Activated T-helper 1 cell treated with anti-CD3 and anti-CD28 coated beads, Interleukin-2, amount 50 U/mL, for 16 hours (primary cell): ENCODE results near the gene APCDD1L.

Source experiments
- DNase-seq, 2 donors: peaks; one replicate each; pipeline ENCODE4 v3.0.0-alpha.2; 2020; ENCODE audit warnings: low read depth in 1 of 2, low spot score in 1 of 2

Gene APCDD1L

DNA sequence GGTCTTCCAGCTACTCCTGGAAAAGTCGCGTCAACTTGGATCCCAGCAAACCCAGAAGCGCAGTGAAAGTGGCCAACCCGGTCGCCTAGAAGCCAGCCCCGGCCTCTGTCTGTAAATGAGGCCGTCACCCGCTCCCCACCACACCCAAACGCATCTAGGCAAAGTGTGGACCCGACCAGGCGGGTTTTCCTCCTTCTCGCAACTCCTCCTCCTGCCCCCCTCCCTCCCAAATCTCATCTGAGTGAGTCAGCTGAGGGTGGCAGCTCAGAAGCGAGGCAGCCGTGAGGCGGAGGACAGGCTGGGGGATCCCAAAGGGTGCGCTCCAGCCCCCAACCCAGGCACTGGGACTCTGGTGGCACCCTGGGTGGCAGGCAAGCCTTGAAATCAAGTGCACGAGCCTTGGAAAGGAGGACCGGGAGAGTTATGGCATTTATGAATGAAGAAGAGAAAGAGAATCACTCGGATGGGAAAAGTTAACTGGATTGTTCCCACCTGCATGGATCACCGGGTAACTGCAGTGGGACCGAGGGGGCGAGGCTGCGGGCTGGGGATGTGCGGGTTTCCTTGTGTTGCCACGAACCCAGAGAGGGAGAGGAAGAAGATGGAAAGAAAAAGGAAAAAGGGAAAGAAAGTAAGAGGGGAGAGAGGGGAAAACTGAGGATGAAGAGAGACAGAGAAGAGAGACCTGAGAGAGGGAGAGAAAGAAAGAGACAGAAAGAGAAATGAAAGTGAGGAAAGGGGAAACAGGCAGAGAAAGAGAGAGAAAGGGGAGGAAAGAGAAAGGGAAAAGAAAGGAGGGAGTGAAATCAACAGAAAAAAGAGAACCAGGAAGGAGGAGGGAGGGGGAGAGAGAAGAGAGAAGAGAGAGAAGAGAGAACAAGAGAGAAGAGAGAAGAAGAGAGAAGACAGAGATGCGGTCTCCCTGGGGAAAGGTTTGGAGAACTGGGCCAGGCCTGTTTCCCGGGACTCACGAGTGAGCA lies at the start of gene APCDD1L:
TSS of gene APCDD1L (minus strand) at position 167 of the 980 bp plus-strand sequence. CDS start 692 bp downstream, outside the sequence.
- DNase-seq = no peak

DNA sequence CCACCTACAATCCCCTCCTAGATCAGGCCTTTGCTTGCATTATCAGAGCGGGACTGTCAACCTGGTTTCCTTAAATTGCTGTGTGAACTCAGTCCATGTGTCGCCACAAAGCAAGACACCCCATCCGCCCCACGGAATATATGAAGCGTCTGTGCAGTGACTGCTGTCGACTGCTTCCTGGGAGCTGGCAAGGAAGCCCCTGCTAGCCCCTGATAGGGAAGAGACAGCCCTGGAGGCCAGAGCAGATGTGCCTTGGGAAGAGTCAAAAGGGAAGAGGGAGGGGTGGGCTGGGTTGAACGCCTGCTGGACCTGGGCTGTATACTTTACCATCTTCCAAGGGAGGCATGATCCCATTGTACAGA lies 44.1 kb upstream of the APCDD1L start:
- DNase-seq = no peak

DNA sequence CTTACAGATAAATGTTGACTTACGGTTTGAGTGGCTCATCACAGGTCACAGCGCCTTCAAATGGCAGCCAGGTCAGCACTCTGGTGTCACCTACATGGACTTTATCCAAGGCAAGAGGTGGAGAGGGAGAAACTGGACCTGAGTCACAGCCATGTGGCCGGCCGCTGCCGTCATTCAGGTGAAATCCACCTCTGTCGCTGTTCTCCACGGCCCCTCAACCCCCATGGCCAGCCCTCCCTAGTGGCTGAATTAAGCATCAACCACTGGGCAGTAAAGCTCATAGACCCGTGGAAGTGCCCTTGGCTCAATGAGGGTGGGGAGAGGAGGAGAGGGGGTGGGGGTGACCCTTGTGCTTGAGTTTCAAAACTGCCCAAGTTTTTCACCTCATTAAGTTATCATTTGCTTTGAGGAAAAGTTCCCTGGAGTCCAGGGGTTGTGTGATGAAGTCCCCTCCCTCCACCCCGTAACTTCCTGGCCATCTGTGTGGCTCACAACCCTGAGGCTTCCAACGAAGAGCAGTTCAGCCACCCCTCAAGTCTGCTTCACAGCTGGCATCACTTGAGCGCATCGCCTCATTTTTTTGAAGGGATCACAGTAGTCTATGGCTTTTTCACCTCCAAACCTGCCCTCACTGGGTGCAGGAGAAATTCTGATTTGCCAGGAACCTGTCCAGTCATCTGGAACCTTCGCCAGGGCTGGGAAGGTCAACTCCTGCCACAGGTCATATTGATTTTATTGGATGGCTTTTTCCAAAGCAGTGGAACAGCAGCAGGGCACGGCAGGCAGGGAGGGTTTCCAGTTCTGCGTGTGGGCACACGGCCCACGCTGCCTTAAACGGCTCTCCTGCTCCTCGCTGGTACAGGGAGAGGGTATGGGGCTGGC lies 43.5 kb upstream of the APCDD1L start:
- DNase-seq = no peak

- no peak for DNase-seq
These were observed 42.6 kb upstream of the APCDD1L start for GRCh38 chr20:58557733-58558342.

DNA sequence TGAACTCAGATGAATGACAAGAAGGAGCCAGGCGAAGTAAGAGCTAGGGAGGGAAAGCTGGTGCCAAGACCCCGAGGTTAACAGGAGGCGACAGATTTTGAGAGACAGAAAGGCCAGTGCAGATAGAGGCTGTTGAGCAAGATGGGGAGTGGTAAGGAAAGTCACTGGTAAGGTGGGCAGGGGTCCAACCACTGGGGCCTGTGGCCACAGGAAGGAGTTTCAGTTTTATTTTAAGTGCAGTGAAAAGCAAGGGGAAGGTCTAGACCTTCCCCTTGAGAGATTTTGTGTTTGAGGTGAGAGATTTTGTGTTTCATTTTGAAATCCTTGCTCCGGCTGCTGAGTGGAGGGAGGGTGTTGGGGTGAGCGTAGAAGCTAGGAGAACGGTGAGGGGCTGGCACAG lies 41.8 kb upstream of the APCDD1L start:
- DNase-seq = no peak

GRCh38 chr20:58555078-58555765 lies 40.0 kb upstream of the APCDD1L start:
- DNase-seq = no peak

DNA sequence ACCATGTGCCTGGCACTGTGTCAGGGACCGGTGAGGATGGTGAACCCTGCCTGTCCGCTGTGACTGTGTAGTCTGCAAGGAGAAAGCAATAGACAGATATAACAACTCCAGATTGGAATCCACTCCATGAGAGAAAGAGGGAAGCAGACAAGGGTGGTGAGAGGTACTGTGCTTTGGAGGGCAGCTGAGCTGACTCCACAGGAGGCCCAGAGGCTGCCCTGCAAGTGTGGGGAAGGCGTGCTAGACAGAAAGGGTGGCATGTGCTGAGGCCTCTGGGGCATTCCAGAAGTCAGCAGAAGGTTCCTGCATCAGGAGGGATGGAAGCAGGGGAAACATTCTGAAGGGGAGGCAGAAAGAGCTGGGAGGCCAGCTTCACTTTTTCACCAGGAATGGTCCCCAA lies 39.3 kb upstream of the APCDD1L start:
- DNase-seq = no peak

- DNase-seq = no peak
These were observed 38.6 kb upstream of the APCDD1L start for GRCh38 chr20:58553841-58554240.

GRCh38 chr20:58553166-58553696 lies 38.0 kb upstream of the APCDD1L start:
- no peak for DNase-seq

DNA sequence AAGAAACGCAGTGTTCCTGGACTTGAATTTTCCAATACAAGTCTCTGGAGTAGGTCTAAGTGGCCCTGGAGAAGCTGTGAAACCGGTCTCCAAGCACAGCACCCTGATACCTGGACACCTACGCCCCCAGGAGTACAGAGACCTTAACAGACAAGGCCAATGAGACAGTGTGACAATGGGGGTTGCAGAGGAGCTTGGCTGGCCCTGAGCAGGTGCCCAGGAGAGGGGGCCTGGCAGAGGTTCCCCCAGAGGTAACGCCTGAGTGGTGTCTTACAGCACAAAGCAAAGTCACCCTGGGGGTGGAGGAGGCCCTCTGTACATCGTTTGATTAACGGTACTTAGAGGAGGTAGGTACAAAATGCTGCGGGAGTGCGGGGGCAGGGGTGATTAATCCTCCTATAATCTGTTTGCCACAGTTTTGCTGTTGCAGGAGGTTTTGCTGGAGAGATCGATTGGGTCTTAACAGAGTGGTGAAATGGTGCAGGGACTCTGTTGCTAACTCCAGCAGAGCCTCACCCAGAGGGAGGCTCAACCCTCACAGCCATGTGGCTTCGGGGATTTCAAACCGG lies 37.3 kb upstream of the APCDD1L start:
- no peak for DNase-seq

- no peak for DNase-seq
These were observed 36.4 kb upstream of the APCDD1L start for GRCh38 chr20:58551631-58552030.

DNA sequence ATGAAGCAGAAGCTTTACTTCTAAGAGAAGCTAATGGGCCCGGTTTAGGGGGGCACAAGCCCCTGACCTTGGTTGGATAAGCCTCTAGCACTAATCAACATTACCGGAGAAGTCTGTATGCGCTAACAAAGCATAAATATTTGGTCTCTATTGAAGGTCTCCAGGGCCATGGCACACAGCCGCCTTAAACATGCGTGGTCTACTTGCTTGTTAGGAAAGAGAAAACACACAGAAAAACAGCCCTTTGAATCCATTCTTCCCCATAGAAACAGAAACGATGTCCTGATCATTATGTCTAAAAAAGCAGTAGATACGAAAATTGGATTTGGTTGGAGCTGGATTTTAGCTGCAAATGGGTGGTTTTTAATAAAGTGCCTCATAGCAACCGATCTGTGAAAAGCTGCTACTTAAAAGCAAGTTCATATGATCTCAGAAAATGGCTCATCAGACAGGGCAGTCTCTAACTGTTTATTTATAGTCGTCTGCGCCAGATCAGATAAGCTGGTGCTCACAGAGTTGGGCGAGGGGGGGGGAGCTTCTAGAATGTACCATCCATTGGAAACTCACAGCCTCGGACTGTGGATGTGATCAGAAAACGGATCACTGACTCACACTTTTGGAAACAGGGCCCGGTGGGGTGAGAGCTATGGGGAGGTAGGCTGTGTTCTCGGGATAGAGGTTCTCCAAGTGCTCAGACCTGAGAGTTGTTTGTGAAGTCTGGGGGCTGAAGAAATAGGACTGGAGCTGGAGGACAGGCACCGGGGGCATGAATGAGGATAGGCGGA lies 35.3 kb upstream of the APCDD1L start:
- DNase-seq = no peak

DNA sequence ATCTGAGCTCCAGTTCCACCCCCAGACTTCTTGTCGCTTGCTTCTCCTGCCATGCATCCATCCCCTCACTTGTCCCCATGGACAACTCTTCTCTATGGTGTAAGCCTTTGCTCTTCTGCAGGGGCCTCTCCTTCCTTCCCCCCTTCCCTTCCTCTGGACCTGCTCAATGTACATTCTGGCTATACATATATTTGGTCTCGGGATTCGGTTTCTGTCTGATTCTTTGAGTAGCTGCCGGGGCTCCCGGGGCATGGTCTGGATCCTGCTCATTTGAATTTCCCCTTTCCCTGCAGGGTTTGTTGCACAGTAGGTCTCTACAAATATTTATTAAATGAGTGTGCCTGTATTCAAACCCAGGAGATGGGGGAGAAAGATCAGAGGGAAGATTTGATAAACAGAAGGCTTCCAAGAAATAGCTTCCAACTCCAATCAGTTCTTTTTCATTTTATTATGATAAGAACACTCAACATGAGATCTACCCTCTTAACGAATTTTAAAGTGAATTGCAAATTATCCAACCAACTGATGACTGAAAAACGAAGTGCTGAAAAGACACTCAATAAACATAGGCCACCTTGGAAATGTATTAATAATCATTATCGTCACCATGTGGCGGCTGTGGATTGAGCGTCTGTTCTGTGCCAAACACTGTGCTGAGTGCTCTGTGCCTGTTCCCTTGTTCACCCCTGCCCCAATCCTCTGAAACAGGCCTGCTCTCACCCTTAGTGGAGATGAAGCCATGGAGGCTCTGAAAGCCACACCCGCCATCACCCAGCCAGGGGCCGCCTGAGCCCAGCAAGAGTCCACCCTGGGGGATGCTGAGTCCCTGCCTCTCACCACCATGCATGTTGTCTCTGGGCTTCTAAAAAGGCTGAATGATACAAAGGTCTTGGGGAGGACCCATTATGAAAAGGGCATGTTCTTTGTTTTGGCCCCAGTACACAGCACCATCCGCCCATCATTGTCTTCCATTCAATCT lies 34.3 kb upstream of the APCDD1L start:
- DNase-seq = no peak

GRCh38 chr20:58547623-58548475 lies 32.6 kb upstream of the APCDD1L start:
- no peak for DNase-seq

DNA sequence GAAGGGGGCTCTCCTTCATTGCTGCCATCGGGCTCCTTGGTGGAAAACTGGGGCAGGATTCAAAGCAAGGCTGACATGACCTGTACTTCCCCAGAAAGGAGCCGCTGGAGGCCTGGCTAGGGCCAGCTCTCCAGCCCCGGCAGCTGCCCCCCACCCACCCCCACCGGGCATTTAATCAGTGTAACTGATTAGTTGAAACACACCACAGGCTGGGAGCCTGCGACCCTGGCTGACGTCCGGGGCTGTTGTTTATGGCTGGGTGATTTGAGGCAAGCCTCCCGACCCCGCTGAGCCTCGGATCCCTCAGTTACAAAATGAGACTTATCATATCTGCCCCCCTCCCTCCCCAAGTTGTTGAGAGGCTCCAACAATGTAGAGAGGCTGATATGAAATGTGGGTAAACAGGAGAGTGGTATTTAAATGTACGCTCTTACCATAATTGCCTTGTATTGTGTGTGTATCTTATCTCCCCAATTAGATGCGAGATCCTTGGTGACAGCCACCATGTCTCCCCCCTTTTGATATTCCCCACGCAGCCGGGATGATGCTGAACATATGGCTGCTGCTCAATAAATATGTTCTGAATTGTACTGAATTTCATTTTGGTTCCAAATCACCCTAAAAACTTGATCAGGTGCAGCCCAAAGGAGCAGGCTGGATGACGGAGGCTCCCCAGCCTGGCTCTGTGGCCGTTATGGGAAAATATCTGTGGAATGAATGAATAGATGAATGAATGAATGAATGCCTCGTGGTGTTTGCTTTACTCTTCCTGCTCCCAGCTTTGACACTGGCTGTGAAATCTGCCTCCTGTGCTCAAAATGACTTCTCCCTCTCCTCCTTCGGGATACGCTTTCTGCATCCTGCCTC lies 31.8 kb upstream of the APCDD1L start:
- no peak for DNase-seq

- no peak for DNase-seq
These were observed 31.2 kb upstream of the APCDD1L start for GRCh38 chr20:58546416-58546711.
